ENCODE results near the gene AP5Z1.

AP5Z1 gene

DNA sequence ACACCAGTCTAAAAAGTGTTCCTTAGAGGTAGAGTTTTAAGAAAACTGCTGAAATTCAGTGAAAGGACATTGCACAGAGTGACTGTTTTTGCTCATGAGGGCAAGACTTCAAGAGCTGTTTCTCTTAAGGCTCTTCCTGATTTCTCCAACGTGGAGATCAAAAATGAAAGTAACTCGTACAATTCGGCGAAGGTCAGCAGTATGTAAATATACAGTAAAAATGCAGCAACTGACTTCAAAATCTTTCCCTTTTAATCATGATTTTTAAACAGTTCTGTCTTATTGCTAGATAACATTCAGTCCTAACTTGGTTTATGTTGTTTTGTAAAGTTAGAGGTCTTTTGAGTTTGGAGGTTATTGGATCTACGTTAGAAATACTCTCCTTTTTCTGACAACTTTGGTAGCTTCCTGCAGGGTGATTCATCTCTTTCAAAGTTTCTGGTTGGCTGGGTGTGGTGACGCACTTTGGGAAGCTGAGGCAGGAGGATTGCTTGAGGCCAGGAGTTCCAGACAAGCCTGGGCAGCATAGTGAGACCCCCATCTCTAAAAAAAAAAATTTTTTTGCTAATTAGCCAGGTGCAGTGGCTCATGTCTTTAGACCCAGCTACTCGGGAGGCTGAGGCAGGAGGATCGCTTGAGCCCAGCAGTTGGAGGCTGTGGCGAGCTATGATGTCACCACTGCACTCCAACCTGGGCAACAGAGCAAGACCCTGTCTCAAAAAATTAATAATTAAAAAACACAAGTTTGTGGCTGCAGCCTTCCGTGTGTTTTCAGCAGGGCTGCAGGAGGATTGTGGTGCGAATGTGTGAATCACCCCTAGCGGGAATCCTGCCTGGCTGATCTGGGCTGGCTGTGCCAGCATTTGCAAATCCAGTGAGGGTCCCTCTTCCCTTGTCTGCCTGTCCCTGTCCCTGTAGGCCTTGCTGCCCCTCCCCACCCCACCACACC lies 29.2 kb upstream of the AP5Z1 start:
- peak; percentile 79 for DNase-seq (ENCODE audit: low read depth)

DNA sequence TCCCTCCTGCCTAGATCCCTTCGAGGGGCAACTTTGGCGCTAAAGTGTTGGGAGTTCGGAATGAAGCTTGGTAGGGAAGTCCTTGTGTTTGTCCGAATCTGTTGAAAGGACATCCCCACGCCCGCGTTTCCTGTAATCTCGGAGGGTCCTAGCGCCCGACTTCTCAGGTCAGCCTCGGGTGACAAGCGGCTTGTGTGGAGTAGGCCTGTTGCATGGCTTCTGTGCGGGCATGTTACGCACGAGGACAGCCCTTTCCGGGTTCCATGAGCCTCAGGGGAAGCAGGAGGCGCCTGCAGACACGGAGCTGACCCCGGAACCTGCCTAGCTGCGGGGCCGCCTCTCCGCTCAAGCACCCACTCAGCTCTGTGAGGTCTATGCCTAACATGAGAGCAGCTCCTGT lies 28.4 kb upstream of the AP5Z1 start:
- DNase-seq (ENCODE audit: low read depth) = no peak

DNA sequence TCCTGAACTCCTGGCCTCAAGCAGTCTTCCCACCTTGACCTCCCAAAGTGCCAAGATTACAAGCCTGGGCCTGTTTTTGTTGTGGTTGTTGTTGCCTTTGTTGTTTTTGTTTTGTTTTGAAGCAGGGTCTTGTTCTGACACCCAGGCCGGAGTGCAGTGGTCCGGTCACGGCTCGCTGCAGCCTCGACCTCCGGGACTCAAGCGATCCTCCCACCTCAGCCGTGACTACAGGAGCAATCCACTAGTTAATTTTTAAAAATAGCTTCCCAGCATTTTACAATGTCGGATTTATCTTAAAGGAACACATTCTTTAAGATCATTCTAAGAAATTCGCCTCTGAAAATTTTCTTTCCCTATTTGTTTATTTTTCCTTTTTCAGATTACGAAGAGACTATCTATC lies 27.7 kb upstream of the AP5Z1 start:
- no peak for DNase-seq (ENCODE audit: low read depth)

DNA sequence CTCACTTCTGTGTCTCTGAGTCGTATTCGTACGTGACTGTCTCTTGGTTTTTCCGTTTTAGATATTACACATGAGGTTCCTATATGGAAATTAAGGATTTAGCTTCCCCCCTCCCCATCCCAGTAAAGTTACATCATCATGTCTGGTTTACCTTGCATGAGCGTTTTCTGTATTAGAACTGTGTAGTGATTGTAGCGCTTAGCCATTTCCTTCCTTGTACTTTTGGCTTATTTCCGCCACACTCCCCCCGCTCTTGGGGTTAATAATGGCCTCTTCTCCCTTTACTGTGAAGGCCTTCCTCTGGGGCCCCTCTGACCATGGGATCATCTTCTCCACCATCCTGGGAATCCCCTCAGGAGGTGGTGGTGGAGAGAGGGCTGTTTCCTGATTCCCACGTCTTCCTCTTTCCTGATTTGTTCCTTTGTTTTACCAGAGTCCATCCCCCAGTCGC lies 27.2 kb upstream of the AP5Z1 start:
- DNase-seq (ENCODE audit: low read depth) = no peak

DNA sequence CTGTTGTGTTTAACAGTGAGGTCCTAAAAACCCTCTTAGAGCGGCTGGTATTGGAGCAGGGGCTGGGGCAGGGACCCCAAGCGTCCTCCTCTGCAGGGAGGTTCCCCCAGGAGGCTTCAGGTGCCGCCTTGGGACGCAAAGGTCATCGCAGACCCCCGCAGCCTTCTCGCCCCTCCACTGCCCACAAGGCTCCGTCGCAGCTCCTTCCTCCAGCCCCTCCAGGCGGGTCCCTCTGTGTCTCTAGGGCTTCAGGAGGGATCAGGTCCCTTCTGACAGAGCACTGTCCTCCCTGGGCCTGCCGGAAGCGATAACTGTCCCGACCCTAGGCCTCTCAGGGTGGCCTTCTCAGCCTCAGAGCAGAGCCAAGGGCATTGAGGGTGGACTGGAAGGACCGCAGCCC lies 26.1 kb upstream of the AP5Z1 start:
- DNase-seq (ENCODE audit: low read depth) = no peak

DNA sequence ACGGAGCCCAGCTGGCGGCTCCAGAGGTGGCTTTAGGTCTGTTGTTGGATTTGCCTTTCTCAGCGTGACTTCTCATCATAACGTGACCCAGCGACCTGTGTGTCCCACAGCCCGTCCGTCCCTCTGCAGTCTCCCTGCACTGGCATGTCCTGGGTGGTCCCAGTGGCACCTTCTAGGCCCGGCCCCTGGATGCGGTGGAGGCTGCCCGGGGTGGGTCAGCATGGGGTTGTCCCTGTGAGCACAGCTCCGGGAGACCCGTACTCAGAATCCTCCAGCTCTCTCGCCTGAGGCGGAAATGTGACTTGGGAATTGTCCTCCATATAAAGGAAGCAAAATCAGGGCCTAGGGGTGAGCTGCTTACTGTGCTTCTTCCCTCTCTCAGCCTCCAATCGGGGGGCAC lies 25.6 kb upstream of the AP5Z1 start:
- DNase-seq (ENCODE audit: low read depth) = no peak

DNA sequence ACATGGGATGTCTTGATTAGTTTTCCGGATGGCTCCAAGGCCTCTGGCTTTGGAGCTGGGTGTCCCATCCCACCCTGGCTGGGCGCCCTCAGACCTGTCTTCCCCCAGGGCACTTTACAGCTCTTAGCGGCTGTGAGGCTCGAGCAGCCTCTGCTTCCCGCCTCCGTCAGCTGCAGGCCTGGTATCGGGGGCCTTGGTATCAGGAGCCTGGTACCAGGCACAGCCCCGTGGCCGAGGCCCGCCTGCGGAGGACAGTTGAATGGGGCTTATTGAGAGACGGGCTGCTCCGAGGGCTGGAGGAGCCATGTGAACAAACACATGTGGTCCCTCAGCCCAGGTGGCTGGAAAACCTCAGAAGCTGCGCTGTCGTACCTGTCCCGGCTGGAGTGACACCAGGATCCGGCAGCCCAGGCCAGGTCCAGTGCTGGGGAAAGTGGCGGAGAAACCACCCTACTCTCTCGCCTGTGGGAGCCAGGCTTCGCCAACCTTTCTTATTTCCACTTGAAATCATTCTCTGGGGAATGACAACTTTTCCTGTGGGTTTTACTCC lies 23.9 kb upstream of the AP5Z1 start:
- no peak for DNase-seq (ENCODE audit: low read depth)

DNA sequence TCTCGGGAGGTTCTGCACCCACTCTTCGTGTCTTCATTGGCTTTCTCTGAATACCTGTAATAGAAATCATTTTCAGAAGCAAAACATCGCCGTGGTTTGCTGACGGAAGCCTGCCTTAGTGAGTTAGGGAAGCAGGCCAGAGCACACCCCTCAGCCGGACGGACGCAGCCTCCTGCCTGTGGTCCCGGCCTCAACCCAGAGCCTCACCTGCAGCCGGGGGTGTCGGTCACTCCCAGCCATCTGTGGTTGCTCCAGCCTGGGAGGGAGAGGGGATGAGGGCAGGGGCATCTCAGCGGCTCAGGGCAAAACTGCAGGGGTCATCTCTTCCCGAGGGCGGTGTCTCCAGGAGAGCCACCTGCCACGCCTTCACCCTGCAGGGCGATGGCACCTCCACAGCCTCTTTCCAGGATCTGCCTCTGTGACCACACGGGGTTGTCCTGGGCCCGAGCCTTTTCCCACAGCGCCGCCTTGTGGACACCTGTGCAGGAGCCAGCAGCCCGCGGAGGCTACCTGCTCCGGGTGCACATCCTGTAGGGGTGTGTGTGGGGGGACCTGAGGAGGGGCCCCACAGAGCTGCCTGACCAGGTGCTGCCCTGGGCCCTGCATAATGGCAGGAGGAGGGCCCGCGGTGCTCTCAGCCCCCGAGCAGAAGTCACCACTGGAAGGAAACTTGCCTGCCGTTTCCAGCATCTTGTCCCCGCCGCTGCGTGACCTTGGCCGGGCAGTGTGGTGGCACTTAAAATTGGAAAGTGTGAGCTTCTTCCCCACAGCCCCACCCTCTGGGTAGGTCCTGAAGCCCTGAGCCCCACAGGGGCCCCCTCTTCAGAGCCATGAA lies 21.6 kb upstream of the AP5Z1 start:
- peak; percentile 58 for DNase-seq (ENCODE audit: low read depth)

DNA sequence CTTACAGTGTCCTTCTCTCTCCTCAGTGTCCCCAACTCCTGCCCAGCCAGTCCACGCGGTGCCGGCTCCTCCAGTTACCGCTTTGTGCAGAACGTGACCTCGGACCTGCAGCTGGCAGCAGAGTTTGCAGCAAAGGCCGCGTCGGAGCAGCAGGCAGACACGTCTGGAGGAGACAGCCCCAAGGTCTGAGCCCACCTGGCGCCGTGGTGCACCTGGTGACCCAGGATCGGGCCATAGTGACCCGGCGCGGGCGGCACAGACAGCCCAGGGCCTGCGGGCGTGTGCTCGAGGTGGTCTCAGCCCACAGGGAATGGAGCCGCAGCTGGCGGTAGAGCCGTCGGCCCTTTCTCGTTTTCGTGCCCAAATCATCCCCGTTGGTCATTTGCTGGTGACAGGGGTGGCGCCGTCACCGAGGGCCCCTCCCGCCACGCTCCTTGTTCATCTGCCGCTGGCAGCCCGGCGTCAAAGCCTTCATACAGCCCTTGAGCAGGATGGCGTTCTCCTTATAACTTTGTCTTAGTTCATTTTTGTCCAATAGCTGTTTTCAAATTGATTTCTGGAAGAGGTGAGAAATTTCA lies 20.9 kb upstream of the AP5Z1 start:
- DNase-seq (ENCODE audit: low read depth) = no peak

DNA sequence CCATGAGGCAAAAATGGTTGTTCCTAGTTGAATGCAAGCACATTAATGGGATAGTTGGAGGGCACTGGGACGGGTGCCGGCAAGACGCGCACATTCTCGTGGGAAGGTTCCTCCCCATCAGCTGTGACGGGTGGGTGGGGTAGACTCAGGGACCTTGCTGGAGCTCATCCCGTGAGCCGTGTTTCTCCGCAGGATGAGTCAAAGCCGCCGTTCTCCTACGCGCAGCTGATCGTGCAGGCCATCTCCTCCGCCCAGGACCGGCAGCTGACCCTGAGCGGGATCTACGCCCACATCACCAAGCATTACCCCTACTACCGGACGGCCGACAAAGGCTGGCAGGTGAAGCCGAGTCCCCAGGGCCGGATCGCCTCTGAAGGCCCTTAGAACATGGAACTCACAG lies 20.4 kb upstream of the AP5Z1 start:
- DNase-seq (ENCODE audit: low read depth) = no peak

DNA sequence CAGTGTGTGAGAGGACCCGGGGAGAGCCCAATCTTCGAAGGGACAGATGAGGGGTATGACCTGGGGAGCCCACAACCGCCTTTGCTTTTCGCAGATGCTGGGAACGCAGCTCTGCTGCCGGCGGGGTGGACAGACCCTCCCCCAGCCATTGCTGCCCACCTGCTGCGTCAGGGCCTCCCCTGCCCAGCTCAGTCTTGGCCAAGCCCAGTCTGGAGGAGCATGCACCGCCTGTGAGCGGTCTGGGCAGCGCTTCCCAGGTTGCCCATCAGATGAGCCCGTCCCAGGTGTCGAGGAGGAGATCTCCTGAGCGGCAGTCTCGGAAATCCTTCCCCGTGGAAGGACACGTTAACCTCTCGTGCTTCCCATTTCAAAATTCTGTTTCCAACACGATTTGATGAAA lies 17.3 kb upstream of the AP5Z1 start:
- DNase-seq (ENCODE audit: low read depth) = no peak

DNA sequence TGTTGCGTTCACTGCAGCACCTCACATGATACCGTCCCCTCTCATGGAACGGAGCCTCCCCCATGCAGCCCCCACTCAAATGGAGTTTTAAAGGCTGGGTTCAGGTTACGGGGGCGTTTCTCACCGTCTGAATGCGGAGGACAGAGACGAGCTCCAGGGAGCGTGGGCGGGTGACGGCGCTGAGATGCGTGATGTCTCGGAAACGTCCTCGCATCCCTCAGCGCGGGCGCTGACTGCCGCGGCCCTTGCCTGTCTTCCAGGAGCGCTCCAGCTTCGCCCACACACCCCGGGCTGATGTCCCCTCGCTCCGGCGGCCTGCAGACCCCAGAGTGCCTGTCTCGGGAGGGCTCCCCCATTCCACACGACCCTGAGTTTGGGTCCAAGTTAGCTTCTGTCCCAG lies 16.6 kb upstream of the AP5Z1 start:
- DNase-seq (ENCODE audit: low read depth) = no peak

DNA sequence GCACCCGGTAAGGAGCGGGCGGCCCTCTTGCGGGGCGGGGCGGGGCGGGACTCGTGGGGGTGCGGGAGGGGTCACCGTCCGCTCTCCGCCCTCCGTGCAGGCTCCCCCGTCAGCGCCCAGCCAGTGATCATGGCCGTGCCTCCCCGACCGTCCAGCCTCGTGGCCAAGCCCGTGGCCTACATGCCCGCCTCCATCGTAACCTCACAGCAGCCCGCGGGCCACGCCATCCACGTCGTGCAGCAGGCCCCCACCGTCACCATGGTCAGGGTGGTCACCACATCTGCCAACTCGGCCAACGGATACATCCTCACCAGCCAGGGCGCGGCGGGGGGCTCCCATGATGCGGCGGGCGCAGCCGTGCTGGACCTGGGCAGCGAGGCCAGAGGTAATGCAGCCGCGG lies 16.2 kb upstream of the AP5Z1 start:
- no peak for DNase-seq (ENCODE audit: low read depth)

DNA sequence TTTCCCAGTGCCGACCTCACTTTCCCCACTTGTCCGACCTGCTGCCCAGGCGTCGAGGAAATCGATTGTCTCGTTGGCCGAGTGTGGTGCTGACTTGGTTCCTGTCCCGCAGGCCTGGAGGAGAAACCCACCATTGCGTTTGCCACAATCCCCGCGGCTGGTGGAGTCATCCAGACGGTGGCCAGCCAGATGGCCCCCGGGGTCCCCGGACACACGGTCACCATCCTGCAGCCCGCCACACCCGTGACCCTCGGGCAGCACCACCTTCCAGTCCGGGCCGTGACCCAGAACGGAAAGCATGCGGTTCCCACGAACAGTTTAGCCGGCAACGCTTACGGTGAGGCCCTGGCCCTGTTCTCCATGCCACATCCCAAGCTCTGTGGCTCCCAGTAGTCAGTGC lies 14.5 kb upstream of the AP5Z1 start:
- DNase-seq (ENCODE audit: low read depth) = no peak

DNA sequence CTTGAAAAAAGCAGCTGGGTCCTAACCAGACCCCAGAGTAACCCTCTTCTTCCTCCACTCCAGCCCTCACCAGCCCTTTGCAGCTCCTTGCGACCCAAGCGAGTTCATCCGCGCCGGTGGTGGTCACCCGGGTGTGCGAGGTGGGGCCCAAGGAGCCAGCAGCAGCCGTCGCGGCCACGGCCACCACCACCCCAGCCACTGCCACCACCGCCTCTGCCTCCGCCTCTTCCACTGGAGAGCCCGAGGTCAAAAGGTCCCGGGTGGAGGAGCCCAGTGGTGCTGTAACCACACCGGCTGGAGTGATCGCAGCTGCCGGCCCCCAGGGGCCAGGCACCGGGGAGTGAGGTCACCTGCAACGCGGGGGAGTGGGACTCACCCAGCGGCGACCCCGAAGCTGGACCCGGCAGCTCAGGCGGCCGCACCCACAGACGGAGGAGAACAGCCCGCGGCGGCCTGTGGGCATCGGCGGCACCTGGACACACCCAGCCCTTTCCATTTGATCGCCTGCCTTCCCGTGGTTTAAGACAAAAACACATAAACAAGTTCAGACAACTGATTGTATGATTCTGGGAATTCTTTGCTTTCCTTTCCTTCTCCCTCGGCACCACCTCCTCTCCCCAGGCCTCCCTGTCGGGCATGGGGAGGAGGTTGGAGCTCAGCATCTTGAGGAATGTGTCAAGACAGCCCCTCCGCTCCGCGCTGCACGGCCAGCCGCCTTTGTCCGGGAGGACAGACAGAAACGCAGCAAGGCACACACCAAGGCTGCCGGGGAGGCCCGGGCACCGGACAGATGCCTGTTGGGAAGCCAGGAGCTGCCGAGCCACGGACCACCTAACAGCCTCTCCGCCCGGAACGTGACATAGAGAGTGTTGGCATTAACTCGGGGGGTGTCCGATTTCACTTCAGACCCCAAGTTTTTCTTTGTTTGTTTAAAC lies 13.0 kb upstream of the AP5Z1 start:
- no peak for DNase-seq (ENCODE audit: low read depth)

DNA sequence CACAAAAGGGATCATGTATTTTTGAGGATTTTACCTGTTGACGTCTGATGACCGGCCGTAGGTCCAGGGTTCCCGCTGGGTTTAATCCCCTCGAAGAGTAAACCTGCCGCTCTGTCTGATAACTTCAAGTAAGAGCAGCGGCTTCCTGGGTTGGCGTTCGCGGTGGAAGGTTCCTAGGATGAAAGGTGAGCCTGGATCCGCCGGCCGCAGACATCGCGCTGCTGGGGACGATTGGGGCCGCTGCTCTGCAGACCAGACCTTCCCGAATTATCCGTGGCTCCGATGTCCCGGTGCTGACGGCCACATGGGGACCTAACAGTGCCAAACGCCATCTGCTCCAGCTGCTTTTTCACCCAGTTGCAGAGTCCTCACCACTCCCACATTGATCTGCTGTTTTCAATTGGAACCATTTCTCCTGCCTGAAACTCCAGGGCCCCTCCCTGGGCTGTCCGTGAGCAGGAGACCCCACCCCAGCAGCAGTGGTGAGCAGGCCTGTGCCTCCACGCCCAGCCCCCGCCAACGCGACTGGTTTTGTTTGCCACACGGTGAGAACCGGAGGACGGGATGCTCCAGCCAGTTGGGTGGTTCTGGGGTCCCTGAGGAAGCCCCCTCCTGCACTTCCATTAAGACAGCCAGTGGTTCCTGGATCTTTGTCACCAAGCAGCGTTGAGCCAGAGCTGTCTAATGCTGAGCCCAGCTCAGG lies 12.2 kb upstream of the AP5Z1 start:
- no peak for DNase-seq (ENCODE audit: low read depth)

DNA sequence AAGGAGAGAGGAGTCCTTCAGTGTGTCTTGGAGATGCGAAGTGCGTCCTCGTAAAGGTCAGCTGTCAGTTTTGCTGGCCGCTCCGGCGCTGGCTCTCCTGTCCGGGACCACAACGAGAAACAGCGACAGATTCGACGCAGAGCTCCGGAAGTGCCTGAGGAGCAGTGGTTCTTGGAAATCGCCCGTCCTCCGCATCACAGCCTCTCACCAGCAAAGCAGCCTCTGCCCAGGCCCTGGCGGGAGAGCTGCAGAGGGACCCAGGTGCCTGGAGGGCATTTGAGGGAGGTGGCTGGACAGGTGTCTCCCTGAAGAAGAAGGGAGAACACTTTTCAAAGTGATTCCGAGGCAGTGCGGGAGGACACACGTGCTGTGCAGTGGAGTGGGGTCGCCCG lies 11.6 kb upstream of the AP5Z1 start:
- DNase-seq (ENCODE audit: low read depth) = no peak

DNA sequence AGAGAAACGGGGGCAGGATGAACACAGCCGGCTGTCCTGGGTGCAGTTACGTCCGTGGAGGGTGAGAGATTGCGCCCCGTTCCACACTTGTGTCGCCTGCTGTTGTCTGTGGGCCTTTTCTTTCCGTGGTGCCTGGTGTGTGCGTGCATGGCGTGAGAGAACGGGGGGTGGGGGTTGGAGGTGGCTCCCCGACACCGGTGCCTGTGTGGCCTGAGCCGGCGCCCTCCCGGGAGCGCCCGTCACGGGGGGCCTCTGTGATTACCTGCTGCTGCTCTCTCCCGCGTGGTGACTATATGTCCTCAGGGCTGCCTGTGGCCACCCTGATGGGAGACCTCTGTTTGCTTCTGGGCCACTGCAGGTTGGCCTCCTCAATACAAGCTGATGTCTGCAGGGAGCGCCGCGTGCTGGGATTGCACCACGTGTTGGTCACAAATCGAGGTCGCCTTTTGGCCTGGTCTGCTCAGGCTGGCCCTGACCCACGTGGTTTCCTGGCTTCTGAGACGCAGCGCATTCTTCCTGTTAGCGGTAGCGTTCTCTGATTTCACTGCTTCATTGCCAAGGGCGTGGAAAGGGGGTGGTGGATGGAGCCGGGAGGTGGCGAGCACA lies 10.9 kb upstream of the AP5Z1 start:
- no peak for DNase-seq (ENCODE audit: low read depth)

DNA sequence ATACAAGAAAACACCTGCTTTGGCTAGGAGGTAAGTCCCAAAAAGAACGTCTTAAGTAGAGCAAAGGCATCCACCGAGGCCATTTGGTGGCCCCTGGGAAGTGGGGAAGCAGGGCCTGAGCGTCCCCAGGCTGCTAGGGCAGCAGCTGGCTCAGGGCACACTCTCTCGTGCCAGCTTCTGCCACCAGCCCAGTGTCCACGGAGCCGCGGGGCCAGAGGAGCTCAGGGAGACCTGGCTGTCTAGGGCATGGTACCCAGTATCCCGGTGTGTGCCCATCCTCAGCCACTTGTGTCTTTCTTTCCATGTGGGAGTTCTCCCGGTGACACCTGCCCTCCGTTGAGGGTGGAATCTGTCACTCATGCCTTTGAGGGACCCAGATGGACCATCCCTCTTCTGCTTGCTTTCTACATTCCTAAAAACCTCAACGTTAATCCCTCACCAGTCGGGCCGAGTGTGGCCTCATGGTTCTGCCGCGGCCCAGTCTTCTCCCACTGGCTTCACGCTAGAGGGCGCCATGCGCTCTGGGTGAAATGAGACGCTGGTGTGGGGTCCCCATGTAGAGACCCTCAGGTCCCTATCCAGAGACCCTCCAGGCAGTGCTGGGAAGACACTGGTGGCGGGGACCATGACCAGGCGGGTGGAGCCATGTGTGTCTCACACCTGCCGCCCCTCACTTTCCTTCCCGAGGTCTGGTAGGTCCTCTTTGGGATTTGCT lies 9.5 kb upstream of the AP5Z1 start:
- DNase-seq (ENCODE audit: low read depth) = no peak
